ENCODE results near the gene SLC34A3. TPM values are rescaled to one million over a fixed set of nuclear protein-coding genes. Genes with fewer than 3 reads are reported as not detected.

The SLC34A3 gene
- total RNA-seq, 1 donor from 2014 or later, result not detected

DNA sequence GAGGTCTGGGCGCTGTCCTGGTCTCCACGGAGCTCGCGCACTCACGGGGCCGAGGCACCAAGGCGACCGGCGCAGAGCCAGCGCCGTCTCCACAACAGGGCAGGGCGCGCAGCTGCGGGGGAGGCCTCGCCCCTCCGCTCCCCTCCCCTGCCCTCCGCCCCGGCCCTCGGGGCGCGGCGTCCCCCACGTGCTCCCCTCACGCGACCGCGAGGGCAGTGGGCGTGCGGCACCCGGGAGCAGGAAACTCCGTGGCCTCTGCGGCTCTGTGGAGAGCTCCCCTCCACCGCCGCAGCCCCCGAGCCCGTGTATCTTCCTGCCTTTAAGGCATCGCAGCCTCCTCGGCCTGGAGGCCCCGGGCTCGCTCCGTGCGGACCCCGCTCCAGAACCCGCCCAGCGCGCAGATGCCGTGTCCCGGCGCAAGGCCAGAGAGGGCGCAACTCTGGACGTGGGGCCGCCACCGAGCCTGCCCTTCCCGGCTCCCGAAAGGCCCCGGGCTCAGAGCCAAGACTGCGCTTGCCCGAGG lies 9.7 kb downstream of the SLC34A3 start:
- Histone ChIP-seq H3K9me3 (ENCODE audit: low read depth) (no peaks in the 10 kb centered on the region), H3K9ac (peak overlapping the region; percentile 59), H2AFZ (replicated peaks) (peak overlapping the region; percentile 51), H3K4me3 (peak overlapping the region; percentile 78), H3K4me1 (peaks cover 14% of the 10 kb centered on the region), H3K27me3 (no peaks in the 10 kb centered on the region), H3K36me3 (no peaks in the 10 kb centered on the region), H3K79me2 (ENCODE audit: low read depth) (peaks cover 36% of the 10 kb centered on the region), H3F3A (ENCODE audit: low read depth) (peaks cover 51% of the 10 kb centered on the region), H3K27ac (peak overlapping the region; percentile 86), H4K20me1 (ENCODE audit: low read depth) (peaks cover 56% of the 10 kb centered on the region), H3K4me2 (peak overlapping the region; percentile 98)
- peak; percentile 74 for DNase-seq (ENCODE audit: low spot score)
- Mint-ChIP-seq H3K27ac (no peak overlapping the region), H3K4me1 (peaks cover 35% of the 10 kb centered on the region), H3K27me3 (ENCODE audit: insufficient read depth, low read depth) (no peaks in the 10 kb centered on the region), H3K9me3 (no peaks in the 10 kb centered on the region), H3K36me3 (peaks cover 14% of the 10 kb centered on the region), H3K4me3 (peak overlapping the region; percentile 87)
- TF ChIP-seq EZH2 (IDR thresholded peaks at IDR 0.05), result peak; percentile 35
- TF ChIP-seq, protein P1, sequence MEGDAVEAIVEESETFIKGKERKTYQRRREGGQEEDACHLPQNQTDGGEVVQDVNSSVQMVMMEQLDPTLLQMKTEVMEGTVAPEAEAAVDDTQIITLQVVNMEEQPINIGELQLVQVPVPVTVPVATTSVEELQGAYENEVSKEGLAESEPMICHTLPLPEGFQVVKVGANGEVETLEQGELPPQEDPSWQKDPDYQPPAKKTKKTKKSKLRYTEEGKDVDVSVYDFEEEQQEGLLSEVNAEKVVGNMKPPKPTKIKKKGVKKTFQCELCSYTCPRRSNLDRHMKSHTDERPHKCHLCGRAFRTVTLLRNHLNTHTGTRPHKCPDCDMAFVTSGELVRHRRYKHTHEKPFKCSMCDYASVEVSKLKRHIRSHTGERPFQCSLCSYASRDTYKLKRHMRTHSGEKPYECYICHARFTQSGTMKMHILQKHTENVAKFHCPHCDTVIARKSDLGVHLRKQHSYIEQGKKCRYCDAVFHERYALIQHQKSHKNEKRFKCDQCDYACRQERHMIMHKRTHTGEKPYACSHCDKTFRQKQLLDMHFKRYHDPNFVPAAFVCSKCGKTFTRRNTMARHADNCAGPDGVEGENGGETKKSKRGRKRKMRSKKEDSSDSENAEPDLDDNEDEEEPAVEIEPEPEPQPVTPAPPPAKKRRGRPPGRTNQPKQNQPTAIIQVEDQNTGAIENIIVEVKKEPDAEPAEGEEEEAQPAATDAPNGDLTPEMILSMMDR (IDR thresholded peaks at IDR 0.05), result peak; percentile 40
- TF ChIP-seq EZH2phosphoT487 (IDR thresholded peaks at IDR 0.05), result no peak

DNA sequence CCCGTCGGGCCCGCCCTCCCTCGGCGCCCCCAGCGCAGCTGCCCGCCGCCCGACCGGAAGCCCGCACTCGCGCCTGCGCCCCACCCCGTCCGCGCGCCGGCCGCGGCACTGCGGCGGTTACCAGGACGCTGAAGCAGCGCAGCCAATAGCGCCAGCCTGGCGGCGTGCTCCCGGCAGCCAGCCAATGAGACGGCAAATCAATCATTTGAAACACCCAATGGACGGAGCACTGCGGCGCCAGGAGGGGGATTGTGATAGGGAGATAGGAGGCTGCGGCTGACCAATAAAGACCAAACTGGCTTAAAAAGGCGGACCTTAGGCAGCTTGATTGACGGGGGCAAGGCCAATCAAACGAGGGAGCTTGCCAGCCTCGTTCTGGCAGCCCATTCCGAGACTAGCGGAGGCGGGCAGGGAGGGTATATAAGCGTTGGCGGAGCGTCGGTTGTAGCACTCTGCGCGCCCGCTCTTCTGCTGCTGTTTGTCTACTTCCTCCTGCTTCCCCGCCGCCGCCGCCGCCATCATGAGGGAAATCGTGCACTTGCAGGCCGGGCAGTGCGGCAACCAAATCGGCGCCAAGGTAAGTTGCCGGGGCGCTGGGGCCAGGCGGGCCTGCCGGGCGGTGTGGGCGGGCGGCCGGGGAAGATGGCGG lies 10.3 kb downstream of the SLC34A3 start, which contains the start of gene TUBB4B:
TUBB4B (plus strand) TSS at position 447 of the 649 bp plus-strand sequence; CDS start at position 521, 74 bp downstream.
- Mint-ChIP-seq H3K36me3 (peaks cover 14% of the 10 kb centered on the region), H3K4me1 (peaks cover 35% of the 10 kb centered on the region), H3K4me3 (peak within 1 kb of the TSS; percentile 98), H3K27ac (peak within 1 kb of the TSS; percentile 89), H3K27me3 (ENCODE audit: insufficient read depth, low read depth) (no peaks in the 10 kb centered on the region), H3K9me3 (no peaks in the 10 kb centered on the region)
- H3F3A ChIP-seq (ENCODE audit: low read depth), result peaks cover 51% of the 10 kb centered on the region
- peaks cover 36% of the 10 kb centered on the region for H3K79me2 ChIP-seq (ENCODE audit: low read depth)
- H3K27ac ChIP-seq, result peak within 1 kb of the TSS; percentile 86
- H3K4me2 ChIP-seq, result peak within 1 kb of the TSS; percentile 100
- H3K9ac ChIP-seq, result peak within 1 kb of the TSS; percentile 68
- H3K36me3 ChIP-seq, result no peaks in the 10 kb centered on the region
- peaks cover 53% of the 10 kb centered on the region for H4K20me1 ChIP-seq (ENCODE audit: low read depth)
- no peak for TF ChIP-seq EZH2phosphoT487 (IDR thresholded peaks at IDR 0.05)
- TF ChIP-seq EZH2 (IDR thresholded peaks at IDR 0.05), result no peak
- TF ChIP-seq, protein P1 (IDR thresholded peaks at IDR 0.05), result no peak
- H3K4me1 ChIP-seq, result peaks cover 14% of the 10 kb centered on the region
- H3K4me3 ChIP-seq, result peak within 1 kb of the TSS; percentile 100
- peak within 1 kb of the TSS; percentile 51 for H2AFZ ChIP-seq (replicated peaks)
- H3K27me3 ChIP-seq, result no peaks in the 10 kb centered on the region
- peak; percentile 99 for DNase-seq (ENCODE audit: low spot score)
- H3K9me3 ChIP-seq (ENCODE audit: low read depth), result no peaks in the 10 kb centered on the region

DNA sequence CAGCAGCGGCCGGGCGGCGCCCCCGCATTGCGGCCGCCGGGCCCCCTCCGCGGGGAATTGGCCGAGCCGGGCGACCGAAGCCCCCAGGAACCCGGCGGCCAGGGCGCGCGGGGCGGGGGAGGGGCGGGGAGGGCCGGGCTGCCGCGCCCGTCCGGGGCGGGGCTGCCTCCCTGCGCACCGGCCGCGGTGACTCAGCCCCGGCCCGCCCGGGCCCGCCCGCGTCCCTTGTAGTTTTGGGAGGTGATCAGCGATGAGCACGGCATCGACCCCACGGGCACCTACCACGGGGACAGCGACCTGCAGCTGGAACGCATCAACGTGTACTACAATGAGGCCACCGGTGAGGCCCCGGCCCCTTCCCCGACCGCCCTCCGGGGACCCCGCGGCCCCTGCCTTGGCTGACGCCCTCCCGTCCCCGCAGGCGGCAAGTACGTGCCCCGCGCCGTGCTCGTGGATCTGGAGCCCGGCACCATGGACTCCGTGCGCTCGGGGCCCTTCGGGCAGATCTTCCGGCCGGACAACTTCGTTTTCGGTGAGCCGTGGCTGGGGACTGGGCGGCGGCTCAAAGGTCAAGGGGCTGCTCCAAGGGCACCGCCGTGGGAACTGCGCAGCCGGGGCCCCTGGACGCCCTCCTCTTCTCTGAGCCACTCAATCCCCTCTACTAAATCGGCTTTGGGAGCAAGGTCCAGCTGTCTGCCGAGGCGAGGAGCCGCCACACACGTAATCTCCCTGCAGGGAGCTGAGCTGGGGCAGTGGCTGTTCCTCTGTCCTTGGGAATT lies 11.0 kb downstream of the SLC34A3 start:
- peak overlapping the region; percentile 68 for H3K9ac ChIP-seq
- Mint-ChIP-seq H3K4me1 (peaks cover 35% of the 10 kb centered on the region), H3K9me3 (no peaks in the 10 kb centered on the region), H3K27ac (peak overlapping the region; percentile 53), H3K36me3 (peaks cover 14% of the 10 kb centered on the region), H3K4me3 (peak overlapping the region; percentile 92), H3K27me3 (ENCODE audit: insufficient read depth, low read depth) (no peaks in the 10 kb centered on the region)
- H2AFZ ChIP-seq (replicated peaks), result no peak overlapping the region
- H3K79me2 ChIP-seq (ENCODE audit: low read depth), result peaks cover 36% of the 10 kb centered on the region
- TF ChIP-seq, protein P1 (IDR thresholded peaks at IDR 0.05), result no peak
- no peak for TF ChIP-seq EZH2phosphoT487 (IDR thresholded peaks at IDR 0.05)
- TF ChIP-seq EZH2 (IDR thresholded peaks at IDR 0.05), result no peak
- peaks cover 51% of the 10 kb centered on the region for H3F3A ChIP-seq (ENCODE audit: low read depth)
- peak overlapping the region; percentile 100 for H3K4me3 ChIP-seq
- H4K20me1 ChIP-seq (ENCODE audit: low read depth), result peaks cover 51% of the 10 kb centered on the region
- H3K27ac ChIP-seq, result no peak overlapping the region
- H3K9me3 ChIP-seq (ENCODE audit: low read depth), result no peaks in the 10 kb centered on the region
- H3K4me1 ChIP-seq, result peaks cover 12% of the 10 kb centered on the region
- peak; percentile 67 for DNase-seq (ENCODE audit: low spot score)
- no peaks in the 10 kb centered on the region for H3K27me3 ChIP-seq
- peak overlapping the region; percentile 100 for H3K4me2 ChIP-seq
- no peaks in the 10 kb centered on the region for H3K36me3 ChIP-seq

Data from neural progenitor cell (in vitro differentiated cells).